HepG2 (cell line): Measurements from ENCODE around the gene ELK1. TPM values are rescaled to one million over a fixed set of nuclear protein-coding genes. Genes with fewer than 3 reads are reported as not detected.

Experiments used
- FOXP1 ChIP-seq, 2 experiments: fragments of 450-650 bp in 1 of 2; IDR thresholded peaks; 2 replicates each; pipeline ENCODE4 v1.6.1; 2017 to 2018; ENCODE audit warnings: antibody characterized with exemption in 1 of 2
- HOXA9 ChIP-seq: sonication (generic); formaldehyde crosslinking; IDR thresholded peaks from 2 replicates; pipeline ENCODE4 v1.8.1; 2022; ENCODE audit warnings: missing genetic modification reagents, mild to moderate bottlenecking, moderate library complexity, borderline replicate concordance
- HOXD1 ChIP-seq: sonication (generic); formaldehyde crosslinking; IDR thresholded peaks from 2 replicates; pipeline ENCODE4 v1.5.0; 2020; ENCODE audit warnings: missing genetic modification reagents
- JUNB ChIP-seq: sonication (generic); formaldehyde crosslinking; IDR thresholded peaks from 2 replicates; pipeline ENCODE4 v1.8.0; 2022; ENCODE audit warnings: missing genetic modification reagents, mild to moderate bottlenecking, borderline replicate concordance
- MIER2 ChIP-seq: IDR thresholded peaks from 2 replicates; pipeline ENCODE4 v1.6.1; 2016; ENCODE audit warnings: missing biosample characterization, missing genetic modification reagents
- MXI1 ChIP-seq: IDR thresholded peaks from 3 replicates; pipeline ENCODE4 v1.6.1; 2012; ENCODE audit warnings: low read depth, low read length, inconsistent platforms, borderline replicate concordance
- NR2C2 ChIP-seq: sonication (generic); formaldehyde crosslinking; IDR thresholded peaks from 2 replicates; pipeline ENCODE4 v1.4.0; 2020; ENCODE audit warnings: missing genetic modification reagents, mild to moderate bottlenecking, moderate library complexity, borderline replicate concordance
- RBAK ChIP-seq: sonication (generic); formaldehyde crosslinking; IDR thresholded peaks from 2 replicates; pipeline ENCODE4 v1.5.1; 2020; ENCODE audit warnings: mild to moderate bottlenecking, missing genetic modification reagents
- ZBTB38 ChIP-seq: sonication (generic); formaldehyde crosslinking; IDR thresholded peaks from 2 replicates; pipeline ENCODE4 v1.5.1; 2020; ENCODE audit warnings: mild to moderate bottlenecking, missing genetic modification reagents
- ZMAT5 ChIP-seq: sonication (generic); formaldehyde crosslinking; IDR thresholded peaks from 2 replicates; pipeline ENCODE4 v1.5.0; 2020; ENCODE audit warnings: mild to moderate bottlenecking, low read depth, missing genetic modification reagents, borderline replicate concordance
- ZNF33A ChIP-seq: sonication (generic); formaldehyde crosslinking; IDR thresholded peaks from 2 replicates; pipeline ENCODE4 v1.5.1; 2020; ENCODE audit warnings: missing genetic modification reagents, mild to moderate bottlenecking, moderate library complexity, borderline replicate concordance
- ZNF430 ChIP-seq: sonication (generic); formaldehyde crosslinking; IDR thresholded peaks from 2 replicates; pipeline ENCODE4 v1.9.0; 2021; ENCODE audit warnings: mild to moderate bottlenecking, missing genetic modification reagents
- ZNF468 ChIP-seq: sonication (generic); formaldehyde crosslinking; IDR thresholded peaks from 2 replicates; pipeline ENCODE4 v1.8.0; 2022; ENCODE audit warnings: mild to moderate bottlenecking, moderate library complexity, missing genetic modification reagents
- ZNF496 ChIP-seq: sonication (generic); formaldehyde crosslinking; IDR thresholded peaks from 2 replicates; pipeline ENCODE4 v1.8.1; 2023; ENCODE audit warnings: mild to moderate bottlenecking, moderate library complexity, missing genetic modification reagents; ENCODE audit not compliant: insufficient replicate concordance
- ZNF775 ChIP-seq: sonication (generic); formaldehyde crosslinking; IDR thresholded peaks from 2 replicates; pipeline ENCODE4 v1.4.0; 2020; ENCODE audit warnings: missing genetic modification reagents, mild to moderate bottlenecking, moderate library complexity, borderline replicate concordance
- polyA plus RNA-seq, 8 experiments: library from polyadenylated mRNA; depleted of rRNA in 3 of 8; stranded (reverse) in 7 of 8; unstranded in 1 of 8; fragments of >200 nt; fragmentation: Illumina TruSeq in 4 of 8; extraction: Trizol in 4 of 8; gene quantifications; 2 replicates each; pipeline versions ENCODE4 v1.2.1 to v1.2.3, GENCODE V29; 2011 to 2016; ENCODE audit warnings: low read depth in 4 of 8, missing spikeins in 1 of 8, mixed read lengths in 1 of 8; ENCODE audit not compliant: insufficient read depth in 1 of 8
- total RNA-seq, 5 experiments: library from RNA; depleted of rRNA; stranded (reverse); fragments of >200 nt; fragmentation: Illumina TruSeq; extraction: Trizol; gene quantifications; 2 replicates each; pipeline ENCODE4 v1.2.3, GENCODE V29; 2016; ENCODE audit warnings: low read depth in 1 of 5
- TF ChIP-seq, protein P1 (sequence below): sonication (generic); formaldehyde crosslinking; IDR thresholded peaks from 2 replicates; pipeline ENCODE4 v1.5.0; 2020; ENCODE audit warnings: missing genetic modification reagents, mild to moderate bottlenecking, borderline replicate concordance
- TF ChIP-seq, protein P2 (sequence below): sonication (generic); formaldehyde crosslinking; IDR thresholded peaks from 2 replicates; pipeline ENCODE4 v1.8.0; 2022; ENCODE audit warnings: mild to moderate bottlenecking, missing genetic modification reagents
- TF ChIP-seq, protein P3 (sequence below): IDR thresholded peaks from 2 replicates; pipeline ENCODE4 v1.6.1; 2018; ENCODE audit warnings: missing genetic modification reagents
- TF ChIP-seq, protein P4 (sequence below): sonication (generic); formaldehyde crosslinking; IDR thresholded peaks from 2 replicates; pipeline ENCODE4 v1.4.0; 2020; ENCODE audit warnings: missing genetic modification reagents
- TF ChIP-seq, protein P5 (sequence below): IDR thresholded peaks from 2 replicates; pipeline ENCODE4 v1.6.1; 2016; ENCODE audit warnings: missing compliant biosample characterization, missing genetic modification reagents, borderline replicate concordance
- TF ChIP-seq, protein P6 (sequence below): IDR thresholded peaks from 2 replicates; pipeline ENCODE4 v1.6.1; 2016; ENCODE audit warnings: low read depth, borderline replicate concordance

The ELK1 gene
- total and polyA plus RNA-seq, 2 of the 13 experiments (the other 11 are each of a cell fraction or from before 2014, with no cell fraction given): 4.3 to 7.2 TPM

GRCh38 chrX:47619486-47620302 is 30.7 kb downstream of the ELK1 start, which contains the start of gene SYN1 (continued):
- TF ChIP-seq, protein P1, sequence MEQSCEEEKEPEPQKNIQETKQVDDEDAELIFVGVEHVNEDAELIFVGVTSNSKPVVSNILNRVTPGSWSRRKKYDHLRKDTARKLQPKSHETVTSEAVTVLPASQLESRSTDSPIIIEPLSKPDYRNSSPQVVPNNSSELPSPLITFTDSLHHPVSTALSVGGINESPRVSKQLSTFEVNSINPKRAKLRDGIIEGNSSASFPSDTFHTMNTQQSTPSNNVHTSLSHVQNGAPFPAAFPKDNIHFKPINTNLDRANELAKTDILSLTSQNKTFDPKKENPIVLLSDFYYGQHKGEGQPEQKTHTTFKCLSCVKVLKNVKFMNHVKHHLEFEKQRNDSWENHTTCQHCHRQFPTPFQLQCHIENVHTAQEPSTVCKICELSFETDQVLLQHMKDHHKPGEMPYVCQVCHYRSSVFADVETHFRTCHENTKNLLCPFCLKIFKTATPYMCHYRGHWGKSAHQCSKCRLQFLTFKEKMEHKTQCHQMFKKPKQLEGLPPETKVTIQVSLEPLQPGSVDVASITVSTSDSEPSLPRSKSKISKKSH (CRISPR knock-in tag): no peak
- TF ChIP-seq ZNF468 (CRISPR knock-in tag): no peak
- TF ChIP-seq ZNF496 (CRISPR knock-in tag): no peak
- TF ChIP-seq ZNF33A (CRISPR knock-in tag): no peak
- peak; percentile 62; the same call in 1 of the 2 replicates for TF ChIP-seq ZBTB38 (CRISPR knock-in tag)
- TF ChIP-seq, protein P2, sequence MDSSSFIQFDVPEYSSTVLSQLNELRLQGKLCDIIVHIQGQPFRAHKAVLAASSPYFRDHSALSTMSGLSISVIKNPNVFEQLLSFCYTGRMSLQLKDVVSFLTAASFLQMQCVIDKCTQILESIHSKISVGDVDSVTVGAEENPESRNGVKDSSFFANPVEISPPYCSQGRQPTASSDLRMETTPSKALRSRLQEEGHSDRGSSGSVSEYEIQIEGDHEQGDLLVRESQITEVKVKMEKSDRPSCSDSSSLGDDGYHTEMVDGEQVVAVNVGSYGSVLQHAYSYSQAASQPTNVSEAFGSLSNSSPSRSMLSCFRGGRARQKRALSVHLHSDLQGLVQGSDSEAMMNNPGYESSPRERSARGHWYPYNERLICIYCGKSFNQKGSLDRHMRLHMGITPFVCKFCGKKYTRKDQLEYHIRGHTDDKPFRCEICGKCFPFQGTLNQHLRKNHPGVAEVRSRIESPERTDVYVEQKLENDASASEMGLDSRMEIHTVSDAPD: no peak
- no peak for TF ChIP-seq ZNF430 (CRISPR knock-in tag)
- TF ChIP-seq, protein P3, sequence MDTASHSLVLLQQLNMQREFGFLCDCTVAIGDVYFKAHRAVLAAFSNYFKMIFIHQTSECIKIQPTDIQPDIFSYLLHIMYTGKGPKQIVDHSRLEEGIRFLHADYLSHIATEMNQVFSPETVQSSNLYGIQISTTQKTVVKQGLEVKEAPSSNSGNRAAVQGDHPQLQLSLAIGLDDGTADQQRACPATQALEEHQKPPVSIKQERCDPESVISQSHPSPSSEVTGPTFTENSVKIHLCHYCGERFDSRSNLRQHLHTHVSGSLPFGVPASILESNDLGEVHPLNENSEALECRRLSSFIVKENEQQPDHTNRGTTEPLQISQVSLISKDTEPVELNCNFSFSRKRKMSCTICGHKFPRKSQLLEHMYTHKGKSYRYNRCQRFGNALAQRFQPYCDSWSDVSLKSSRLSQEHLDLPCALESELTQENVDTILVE: 0 out of 2 replicates have a peak, but pooled peaks have one; percentile 32
- no peak for TF ChIP-seq ZMAT5
- TF ChIP-seq ZNF775 (CRISPR knock-in tag): no peak
- TF ChIP-seq RBAK: no peak
- TF ChIP-seq MIER2 (CRISPR knock-in tag): peak; percentile 95
- TF ChIP-seq, protein P4, sequence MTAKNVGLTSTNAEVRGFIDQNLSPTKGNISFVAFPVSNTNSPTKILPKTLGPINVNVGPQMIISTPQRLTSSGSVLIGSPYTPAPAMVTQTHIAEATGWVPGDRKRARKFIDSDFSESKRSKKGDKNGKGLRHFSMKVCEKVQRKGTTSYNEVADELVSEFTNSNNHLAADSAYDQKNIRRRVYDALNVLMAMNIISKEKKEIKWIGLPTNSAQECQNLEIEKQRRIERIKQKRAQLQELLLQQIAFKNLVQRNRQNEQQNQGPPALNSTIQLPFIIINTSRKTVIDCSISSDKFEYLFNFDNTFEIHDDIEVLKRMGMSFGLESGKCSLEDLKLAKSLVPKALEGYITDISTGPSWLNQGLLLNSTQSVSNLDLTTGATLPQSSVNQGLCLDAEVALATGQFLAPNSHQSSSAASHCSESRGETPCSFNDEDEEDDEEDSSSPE: 0 out of 2 replicates have a peak, but pooled peaks have one; percentile 25
- peak; percentile 75 for TF ChIP-seq HOXD1
- peak; percentile 49; the same call in 1 of the 3 replicates for TF ChIP-seq MXI1
- no peak for TF ChIP-seq FOXP1 (IDR thresholded peaks at IDR 0.05)
- TF ChIP-seq FOXP1 (CRISPR knock-in tag; IDR thresholded peaks at IDR 0.05): no peak
- TF ChIP-seq, protein P5, sequence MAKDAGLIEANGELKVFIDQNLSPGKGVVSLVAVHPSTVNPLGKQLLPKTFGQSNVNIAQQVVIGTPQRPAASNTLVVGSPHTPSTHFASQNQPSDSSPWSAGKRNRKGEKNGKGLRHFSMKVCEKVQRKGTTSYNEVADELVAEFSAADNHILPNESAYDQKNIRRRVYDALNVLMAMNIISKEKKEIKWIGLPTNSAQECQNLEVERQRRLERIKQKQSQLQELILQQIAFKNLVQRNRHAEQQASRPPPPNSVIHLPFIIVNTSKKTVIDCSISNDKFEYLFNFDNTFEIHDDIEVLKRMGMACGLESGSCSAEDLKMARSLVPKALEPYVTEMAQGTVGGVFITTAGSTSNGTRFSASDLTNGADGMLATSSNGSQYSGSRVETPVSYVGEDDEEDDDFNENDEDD: 0 out of 2 replicates have a peak, but pooled peaks have one; percentile 23
- TF ChIP-seq, protein P6, sequence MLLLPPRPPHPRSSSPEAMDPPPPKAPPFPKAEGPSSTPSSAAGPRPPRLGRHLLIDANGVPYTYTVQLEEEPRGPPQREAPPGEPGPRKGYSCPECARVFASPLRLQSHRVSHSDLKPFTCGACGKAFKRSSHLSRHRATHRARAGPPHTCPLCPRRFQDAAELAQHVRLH: peak; percentile 38; the same call in 1 of the 2 replicates
- peak; percentile 43; the same call in 1 of the 2 replicates for TF ChIP-seq HOXA9 (CRISPR knock-in tag)
- TF ChIP-seq NR2C2 (CRISPR knock-in tag): no peak
- TF ChIP-seq JUNB (CRISPR knock-in tag): no peak
